Measurements from ENCODE around the gene TMEM184B.
A peak's percentile ranks its signal among the peaks of the same experiment; 100 is the strongest.

TMEM184B gene

DNA sequence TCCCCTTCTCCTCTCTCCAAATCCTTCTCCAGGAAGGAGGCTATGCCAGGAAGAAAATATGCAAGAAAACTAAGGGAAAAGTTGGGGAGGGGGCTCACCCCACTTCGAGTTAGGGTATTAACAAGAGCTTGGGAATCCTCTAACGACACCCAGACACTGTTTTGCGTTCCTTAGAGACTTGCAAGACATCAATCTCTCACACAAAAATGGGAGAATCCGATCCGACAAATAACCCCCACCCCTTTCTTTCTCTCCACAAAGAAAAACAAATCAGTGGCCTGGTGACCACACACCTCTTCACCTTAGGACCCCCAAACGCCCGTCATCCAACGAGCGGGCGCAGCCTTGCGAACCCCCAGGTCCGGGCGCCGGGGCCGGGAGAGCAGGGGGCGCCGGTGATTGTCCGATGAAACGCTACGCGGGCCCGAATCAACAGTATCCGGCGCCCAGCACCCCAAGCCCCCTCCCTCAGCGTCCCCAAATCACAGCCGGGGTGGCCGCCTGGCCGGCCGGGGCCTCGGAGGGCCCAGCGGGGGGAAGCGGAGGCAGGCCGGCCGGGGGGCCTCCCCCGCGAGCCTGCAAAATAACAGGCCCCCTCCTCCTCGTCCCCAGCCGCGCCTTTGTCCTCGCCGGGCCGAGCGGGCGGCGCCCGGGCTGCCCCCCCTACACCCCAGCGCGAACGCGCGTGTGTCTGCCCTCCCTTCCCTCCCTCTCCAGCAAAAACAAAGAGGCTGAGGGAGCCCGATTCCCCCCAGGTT lies 43.7 kb upstream of the TMEM184B start:
- DNase-seq (ENCODE audit: extremely low read depth, low read depth): no peak

DNA sequence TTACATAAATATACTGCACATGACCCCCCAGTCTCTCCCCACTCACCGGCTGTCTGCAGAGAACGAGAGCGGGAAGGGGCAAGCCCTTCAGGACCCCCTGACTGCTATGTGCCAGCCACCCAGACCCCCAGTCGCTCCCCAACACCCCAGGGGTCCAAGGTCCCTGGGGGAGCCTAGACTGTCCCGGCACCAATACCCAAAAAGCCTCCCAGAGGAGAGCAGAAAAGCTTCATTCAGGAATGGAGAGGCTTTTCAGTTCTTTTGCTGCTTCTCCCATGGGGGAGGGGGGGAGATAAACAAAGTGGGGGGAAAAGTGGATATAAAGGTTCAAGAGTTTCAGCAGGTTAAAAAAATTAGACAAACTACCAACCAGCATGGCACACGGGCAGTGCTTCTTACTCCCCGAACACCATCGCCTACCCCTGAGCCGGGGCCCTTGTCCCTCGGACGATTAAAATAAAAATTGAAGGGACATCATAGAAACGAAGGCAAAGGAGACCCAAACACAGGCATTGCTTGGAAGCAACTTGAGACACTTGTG lies 43.1 kb upstream of the TMEM184B start:
- no peak for DNase-seq (ENCODE audit: extremely low read depth, low read depth)
- TF ChIP-seq CTCF (IDR thresholded peaks at IDR 0.05; ENCODE audit: low read depth, low read length): no peak

More for the DNA sequence above, 43.7 kb upstream of the TMEM184B start:
- no peak for TF ChIP-seq CTCF (IDR thresholded peaks at IDR 0.05; ENCODE audit: low read depth, low read length)

GRCh38 chr22:38314933-38315822 lies 42.4 kb upstream of the TMEM184B start:
- no peak for DNase-seq (ENCODE audit: extremely low read depth, low read depth)
- no peak for TF ChIP-seq CTCF (IDR thresholded peaks at IDR 0.05; ENCODE audit: low read depth, low read length)

- TF ChIP-seq CTCF (IDR thresholded peaks at IDR 0.05; ENCODE audit: low read depth, low read length): no peak; the same call in 1 of the 2 replicates
- DNase-seq (ENCODE audit: extremely low read depth, low read depth): no peak
Measured at GRCh38 chr22:38314051-38314932, 41.5 kb upstream of the TMEM184B start.

DNA sequence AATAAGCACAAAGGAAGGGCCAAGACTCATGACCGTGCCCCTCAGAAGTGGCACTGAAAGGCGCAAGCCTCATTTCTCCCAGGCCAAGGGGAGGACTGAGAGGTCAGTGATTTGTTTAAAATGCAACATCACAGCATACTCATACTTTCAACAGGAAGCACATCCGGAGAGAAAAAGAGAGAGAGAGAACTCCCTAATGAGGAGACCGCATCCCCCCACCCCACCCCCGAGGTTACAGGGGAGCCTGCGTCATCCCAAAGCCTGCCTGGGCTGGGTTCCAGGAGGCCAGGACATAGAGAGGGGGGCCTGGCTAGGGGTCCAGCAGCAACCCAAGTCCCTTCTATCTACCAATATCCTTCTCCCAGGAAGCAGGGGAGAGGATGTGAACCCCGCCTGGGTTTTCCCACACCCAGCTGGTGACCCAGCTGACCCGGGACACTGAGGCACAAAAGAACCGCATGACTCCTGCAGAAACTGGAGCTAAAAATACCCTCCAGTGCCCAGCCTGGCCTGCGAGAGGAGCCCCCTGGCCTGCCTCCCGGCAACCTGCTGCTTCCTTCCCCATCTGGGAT lies 40.7 kb upstream of the TMEM184B start:
- TF ChIP-seq CTCF (IDR thresholded peaks at IDR 0.05; ENCODE audit: low read depth, low read length): no peak
- DNase-seq (ENCODE audit: extremely low read depth, low read depth): peak; percentile 70

- DNase-seq (ENCODE audit: extremely low read depth, low read depth): no peak
- no peak for TF ChIP-seq CTCF (IDR thresholded peaks at IDR 0.05; ENCODE audit: low read depth, low read length)
Measured at GRCh38 chr22:38312261-38312800, 39.5 kb upstream of the TMEM184B start.
